HepG2 (cell line): ENCODE results near the gene ZNF431. TPM values are rescaled to one million over a fixed set of nuclear protein-coding genes. Genes with fewer than 3 reads are reported as not detected.
"Not testable (repeated sequence)": the region's sequence is repeated elsewhere in the genome, so short reads cannot be mapped to it uniquely, and the experiment has no call there.

Experiments used
- ATAC-seq: fragments of 200-7000 bp; cut with Tn5 transposase; 3 replicates; pipeline ENCODE4 v1.9.1; 2020; ENCODE audit warnings: mild to moderate bottlenecking, moderate library complexity
- BruUV-seq: library from RNA; stranded (reverse); fragments of 400-500 nt; replicated peaks from 2 replicates; lab custom pipeline; 2021; lab: Mats Ljungman, UMichigan
- CTCF ChIA-PET: fragments of 300-600 bp; formaldehyde crosslinking; extraction: SDS; loops from one replicate; lab custom pipeline; 2021; ENCODE audit warnings: low total read pairs, inconsistent platforms, low intra/inter-chr PET ratio; lab: Yijun Ruan, JAX
- POLR2A ChIA-PET: fragments of 350-600 bp; sonication (Branson Sonifier 250); formaldehyde crosslinking; loops from one replicate; lab custom pipeline; 2020; ENCODE audit warnings: antibody characterized with exemption, inconsistent platforms; lab: Yijun Ruan, JAX
- DNase-seq: peaks from one replicate; pipeline ENCODE4 v3.0.0-alpha.2; 2015; ENCODE audit warnings: low spot score
- FAIRE-seq: peaks from 3 replicates; lab custom pipeline; 2011; peaks lifted over from hg19 to GRCh38; lab: Jason Lieb, UNC
- H2AFZ ChIP-seq: one replicate; pipeline ENCODE4 v1.6.1; 2011; ENCODE audit warnings: low read length, inconsistent platforms
- H3K27ac ChIP-seq: fragments of 300-600 bp; 3 replicates; pipeline ENCODE4 v1.8.0; 2011; ENCODE audit warnings: mixed run types, mild to moderate bottlenecking, mixed read lengths, low read length, inconsistent platforms; ENCODE audit not compliant: insufficient read depth; ENCODE audit errors: extremely low read length
- H3K27me3 ChIP-seq, 2 experiments: fragments of 200-600 bp in 1 of 2; 2 replicates in 1 of 2; 3 replicates in 1 of 2; pipeline versions ENCODE4 v1.6.0 to v1.8.0; 2011; ENCODE audit warnings: low read length in 2 of 2, mild to moderate bottlenecking in 2 of 2, moderate library complexity in 2 of 2, inconsistent platforms in 1 of 2; ENCODE audit not compliant: insufficient read depth in 2 of 2, control insufficient read depth in 1 of 2
- H3K36me3 ChIP-seq, 2 experiments: fragments of 200-600 bp in 1 of 2; replicated peaks in 1 of 2; 2 replicates in 1 of 2; 3 replicates in 1 of 2; pipeline versions ENCODE4 v1.5.1 to v1.8.0; 2011; ENCODE audit warnings: low read length in 2 of 2, inconsistent platforms in 1 of 2; ENCODE audit not compliant: insufficient read depth in 2 of 2, control insufficient read depth in 1 of 2
- H3K4me1 ChIP-seq: 2 replicates; pipeline ENCODE4 v1.5.1; 2012; ENCODE audit warnings: low read length, inconsistent platforms; ENCODE audit not compliant: insufficient read depth
- H3K4me2 ChIP-seq: 2 replicates; pipeline ENCODE4 v1.6.0; 2011; ENCODE audit warnings: low read depth, low read length, inconsistent platforms
- H3K4me3 ChIP-seq, 3 experiments: fragments of 200-600 bp in 1 of 3; sonication (generic), shearing (Covaris generic) in 1 of 3; replicated peaks in 1 of 3; 2 replicates each; pipeline ENCODE4 v1.5.1; 2011 to 2016; ENCODE audit warnings: low read length in 3 of 3, inconsistent platforms in 2 of 3, low read depth in 2 of 3, mild to moderate bottlenecking in 2 of 3, control low read depth in 1 of 3, mixed read lengths in 1 of 3; ENCODE audit not compliant: insufficient read depth in 1 of 3
- H3K79me2 ChIP-seq: one replicate; pipeline ENCODE4 v1.6.1; 2011; ENCODE audit warnings: low read length, inconsistent platforms; ENCODE audit not compliant: insufficient read depth
- H3K9ac ChIP-seq: 2 replicates; pipeline ENCODE4 v1.6.0; 2011; ENCODE audit warnings: mild to moderate bottlenecking, low read depth, low read length, inconsistent platforms; ENCODE audit not compliant: insufficient read depth
- H3K9me3 ChIP-seq: 2 replicates; pipeline ENCODE4 v1.5.1; 2012; ENCODE audit warnings: mild to moderate bottlenecking, low read length
- H4K20me1 ChIP-seq: 2 replicates; pipeline ENCODE4 v1.6.0; 2011; ENCODE audit warnings: inconsistent platforms, mild to moderate bottlenecking, low read length, moderate library complexity; ENCODE audit not compliant: insufficient read depth
- FOSL1 ChIP-seq: sonication (generic); formaldehyde crosslinking; IDR thresholded peaks from 2 replicates; pipeline ENCODE4 v1.9.0; 2021; ENCODE audit warnings: missing genetic modification reagents, borderline replicate concordance
- GPN1 ChIP-seq: sonication (generic); formaldehyde crosslinking; IDR thresholded peaks from 2 replicates; pipeline ENCODE4 v1.5.1; 2020; ENCODE audit warnings: missing genetic modification reagents, borderline replicate concordance
- NR2F6 ChIP-seq, 2 experiments: IDR thresholded peaks; 2 replicates each; pipeline ENCODE4 v1.6.1; 2016; ENCODE audit warnings: antibody characterized with exemption in 1 of 2, mild to moderate bottlenecking in 1 of 2
- PPARG ChIP-seq: conservative IDR thresholded peaks from 2 replicates; pipeline ENCODE4 v1.6.1; 2016; ENCODE audit warnings: missing biosample characterization, missing genetic modification reagents
- WGBS: methylation state at CpG from one replicate; pipeline ENCODE4 v1.1.6; 2017; ENCODE audit warnings: low lambda C conversion rate; 5-methylcytosine and 5-hydroxymethylcytosine counted together
- in situ Hi-C: cut with HindIII; loops from 2 replicates; pipeline ENCODE4 v1.10.0; 2017; ENCODE audit warnings: low pct_unique_long_range_greater_than_20kb; ENCODE audit not compliant: extremely low pct_ligation_motif_present
- intact Hi-C: fragments of 100-400 bp; cut with micrococcal nuclease; formaldehyde crosslinking; loops from one replicate; pipeline ENCODE4 v1.10.0; 2022; ENCODE audit not compliant: unreplicated experiment
- polyA plus RNA-seq, 8 experiments: library from polyadenylated mRNA; depleted of rRNA in 3 of 8; stranded (reverse) in 7 of 8; unstranded in 1 of 8; fragments of >200 nt; fragmentation: Illumina TruSeq in 4 of 8; extraction: Trizol in 4 of 8; gene quantifications; 2 replicates each; pipeline versions ENCODE4 v1.2.1 to v1.2.3, GENCODE V29; 2011 to 2016; ENCODE audit warnings: low read depth in 4 of 8, missing spikeins in 1 of 8, mixed read lengths in 1 of 8; ENCODE audit not compliant: insufficient read depth in 1 of 8
- total RNA-seq, 5 experiments: library from RNA; depleted of rRNA; stranded (reverse); fragments of >200 nt; fragmentation: Illumina TruSeq; extraction: Trizol; gene quantifications; 2 replicates each; pipeline ENCODE4 v1.2.3, GENCODE V29; 2016; ENCODE audit warnings: low read depth in 1 of 5
- TF ChIP-seq, protein P1 (sequence below): IDR thresholded peaks from 2 replicates; pipeline ENCODE4 v1.6.1; 2012; ENCODE audit warnings: low read depth, low read length, improper control_type of control experiment
- TF ChIP-seq, protein P2 (sequence below): IDR thresholded peaks from 2 replicates; pipeline ENCODE4 v1.6.1; 2016; ENCODE audit warnings: low read depth

The ZNF431 gene
- total and polyA plus RNA-seq, 2 of the 13 experiments (the other 11 are each of a cell fraction or from before 2014, with no cell fraction given), result 4.4 to 11.8 TPM

DNA sequence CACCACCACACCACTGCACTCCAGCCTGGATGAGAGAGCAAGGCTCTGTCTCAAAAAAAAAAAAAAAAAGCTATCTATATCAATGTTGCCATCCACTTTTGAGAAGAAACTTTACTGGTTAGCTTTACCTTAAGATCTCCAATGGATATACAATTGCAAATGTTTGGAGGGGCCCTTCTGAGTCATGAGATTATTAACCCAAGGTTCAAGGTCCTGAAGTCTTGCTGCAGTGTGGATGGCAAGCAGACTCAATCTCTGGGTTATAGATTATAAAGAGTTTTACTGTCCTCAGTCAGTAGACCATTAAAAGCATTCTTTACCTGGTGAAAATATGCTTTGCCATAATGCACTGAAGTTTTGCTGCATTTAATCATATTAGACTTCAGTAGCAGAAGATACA lies 3.7 kb upstream of the ZNF431 start (continued):
- TF ChIP-seq GPN1 (CRISPR knock-in tag), result no peak
- TF ChIP-seq, protein P1, sequence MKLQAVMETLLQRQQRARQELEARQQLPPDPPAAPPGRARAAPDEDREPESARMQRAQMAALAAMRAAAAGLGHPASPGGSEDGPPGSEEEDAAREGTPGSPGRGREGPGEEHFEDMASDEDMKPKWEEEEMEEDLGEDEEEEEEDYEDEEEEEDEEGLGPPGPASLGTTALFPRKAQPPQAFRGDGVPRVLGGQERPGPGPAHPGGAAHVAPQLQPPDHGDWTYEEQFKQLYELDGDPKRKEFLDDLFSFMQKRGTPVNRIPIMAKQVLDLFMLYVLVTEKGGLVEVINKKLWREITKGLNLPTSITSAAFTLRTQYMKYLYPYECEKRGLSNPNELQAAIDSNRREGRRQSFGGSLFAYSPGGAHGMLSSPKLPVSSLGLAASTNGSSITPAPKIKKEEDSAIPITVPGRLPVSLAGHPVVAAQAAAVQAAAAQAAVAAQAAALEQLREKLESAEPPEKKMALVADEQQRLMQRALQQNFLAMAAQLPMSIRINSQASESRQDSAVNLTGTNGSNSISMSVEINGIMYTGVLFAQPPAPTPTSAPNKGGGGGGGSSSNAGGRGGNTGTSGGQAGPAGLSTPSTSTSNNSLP, result peak; percentile 50; the same call in 1 of the 2 replicates
- peak; percentile 52; the same call in 1 of the 2 replicates for TF ChIP-seq PPARG (CRISPR knock-in tag)
- TF ChIP-seq NR2F6 (IDR thresholded peaks at IDR 0.05), result no peak
- TF ChIP-seq NR2F6 (CRISPR knock-in tag; IDR thresholded peaks at IDR 0.05), result 0 out of 2 replicates have a peak, but pooled peaks have one; percentile 9
- peak; percentile 62; the same call in 1 of the 2 replicates for TF ChIP-seq FOSL1
- TF ChIP-seq, protein P2, sequence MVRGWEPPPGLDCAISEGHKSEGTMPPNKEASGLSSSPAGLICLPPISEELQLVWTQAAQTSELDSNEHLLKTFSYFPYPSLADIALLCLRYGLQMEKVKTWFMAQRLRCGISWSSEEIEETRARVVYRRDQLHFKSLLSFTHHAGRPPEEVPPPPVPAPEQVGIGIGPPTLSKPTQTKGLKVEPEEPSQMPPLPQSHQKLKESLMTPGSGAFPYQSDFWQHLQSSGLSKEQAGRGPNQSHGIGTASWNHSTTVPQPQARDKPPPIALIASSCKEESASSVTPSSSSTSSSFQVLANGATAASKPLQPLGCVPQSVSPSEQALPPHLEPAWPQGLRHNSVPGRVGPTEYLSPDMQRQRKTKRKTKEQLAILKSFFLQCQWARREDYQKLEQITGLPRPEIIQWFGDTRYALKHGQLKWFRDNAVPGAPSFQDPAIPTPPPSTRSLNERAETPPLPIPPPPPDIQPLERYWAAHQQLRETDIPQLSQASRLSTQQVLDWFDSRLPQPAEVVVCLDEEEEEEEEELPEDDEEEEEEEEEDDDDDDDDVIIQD (CRISPR knock-in tag), result 0 out of 2 replicates have a peak, but pooled peaks have one; percentile 12

DNA sequence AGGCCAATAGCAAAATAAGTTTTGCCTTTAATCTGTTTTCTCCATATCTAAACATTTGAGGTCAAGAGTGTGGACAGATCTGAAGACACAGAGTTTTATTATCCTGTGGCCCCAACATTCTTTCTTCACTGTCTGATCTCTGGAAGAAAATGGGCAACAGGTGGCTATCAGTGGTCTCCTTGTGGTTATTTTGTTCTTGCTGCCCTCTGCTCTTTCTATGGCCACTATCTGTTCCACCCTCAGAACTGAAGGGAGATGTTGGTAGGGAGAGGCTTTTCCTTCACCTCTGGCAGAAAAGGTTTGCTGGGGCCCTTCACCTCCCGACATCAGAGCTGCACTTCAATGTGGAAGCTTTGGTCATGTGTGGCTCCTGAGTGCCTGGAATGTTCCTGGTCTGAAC lies 834 bp upstream of the ZNF431 start:
- WGBS, result 88% methylated on average over 1 of the region's 1 CpG
- peak overlapping the region; percentile 54 for H2AFZ ChIP-seq
- intact Hi-C loops, H3K9ac ChIP-seq, H3K27ac ChIP-seq, in situ Hi-C loops, DNase-seq, H3K4me3 ChIP-seq, CTCF ChIA-PET, ATAC-seq, H4K20me1 ChIP-seq, H3K9me3 ChIP-seq, H3K36me3 ChIP-seq, BruUV-seq, H3K4me2 ChIP-seq, H3K27me3 ChIP-seq: not testable (repeated sequence)
- peaks cover 12% of the 10 kb centered on the region for H3K79me2 ChIP-seq
- H3K4me1 ChIP-seq, result peaks cover 35% of the 10 kb centered on the region
- POLR2A ChIA-PET, result interaction anchor here (1.0 to 1.8 kb wide), 5 partner anchors 10 to 626 kb away, joined by 3 to 10 read pairs (median 5); partner anchors contain the start of genes ZNF100, ZNF430 and ZNF714
- FAIRE-seq, result peak; percentile 15
